GM19238 (cell line): ENCODE data around the gene STBD1.
"Not testable (repeated sequence)": the region's sequence is repeated elsewhere in the genome, so short reads cannot be mapped to it uniquely, and the experiment has no call there.

Source experiments
- DNase-seq: peaks from one replicate; pipeline ENCODE4 v3.0.0; 2011; ENCODE audit warnings: low spot score; ENCODE audit not compliant: insufficient read length

STBD1 gene

GRCh38 chr4:76305971-76306881, at the start of gene STBD1:
TSS of gene STBD1 (plus strand) at chr4:76306733. CDS start at chr4:76306770, 37 bp downstream.
- DNase-seq: no peak

GRCh38 chr4:76256968-76257367, 49.6 kb upstream of the STBD1 start:
- no peak for DNase-seq

- no peak for DNase-seq
These were observed 48.7 kb upstream of the STBD1 start for GRCh38 chr4:76257824-76258223.

- DNase-seq: no peak
These were observed 46.0 kb upstream of the STBD1 start for GRCh38 chr4:76260571-76260970.

- no peak for DNase-seq
These were observed 40.8 kb upstream of the STBD1 start for GRCh38 chr4:76265631-76266218.

GRCh38 chr4:76266627-76267026, 39.9 kb upstream of the STBD1 start:
- DNase-seq: no peak

GRCh38 chr4:76267811-76268210, 38.7 kb upstream of the STBD1 start:
- DNase-seq: no peak

GRCh38 chr4:76270244-76271175, 36.0 kb upstream of the STBD1 start:
- no peak for DNase-seq

GRCh38 chr4:76271248-76271647, 35.3 kb upstream of the STBD1 start:
- DNase-seq: no peak

- DNase-seq: no peak
These were observed 34.5 kb upstream of the STBD1 start for GRCh38 chr4:76272073-76272472.

GRCh38 chr4:76272582-76272981, 34.0 kb upstream of the STBD1 start:
- DNase-seq: no peak

- no peak for DNase-seq
These were observed 33.5 kb upstream of the STBD1 start for GRCh38 chr4:76272999-76273398.

- no peak for DNase-seq
These were observed 30.9 kb upstream of the STBD1 start for GRCh38 chr4:76275486-76276124.

- DNase-seq: no peak
These were observed 29.7 kb upstream of the STBD1 start for GRCh38 chr4:76276813-76277212.

GRCh38 chr4:76277667-76278066, 28.9 kb upstream of the STBD1 start:
- DNase-seq: no peak

GRCh38 chr4:76278583-76278982, 27.9 kb upstream of the STBD1 start:
- DNase-seq: no peak

- no peak for DNase-seq
These were observed 27.1 kb upstream of the STBD1 start for GRCh38 chr4:76279462-76279861.

- DNase-seq: no peak
These were observed 25.8 kb upstream of the STBD1 start for GRCh38 chr4:76280488-76281441.

GRCh38 chr4:76281594-76281993, 24.9 kb upstream of the STBD1 start:
- DNase-seq: not testable (repeated sequence)
